Measurements from ENCODE around the gene TUT1.
A peak's percentile ranks its signal among the peaks of the same experiment; 100 is the strongest.
"Not testable (repeated sequence)": the region's sequence is repeated elsewhere in the genome, so short reads cannot be mapped to it uniquely, and the experiment has no call there.

Gene TUT1

DNA sequence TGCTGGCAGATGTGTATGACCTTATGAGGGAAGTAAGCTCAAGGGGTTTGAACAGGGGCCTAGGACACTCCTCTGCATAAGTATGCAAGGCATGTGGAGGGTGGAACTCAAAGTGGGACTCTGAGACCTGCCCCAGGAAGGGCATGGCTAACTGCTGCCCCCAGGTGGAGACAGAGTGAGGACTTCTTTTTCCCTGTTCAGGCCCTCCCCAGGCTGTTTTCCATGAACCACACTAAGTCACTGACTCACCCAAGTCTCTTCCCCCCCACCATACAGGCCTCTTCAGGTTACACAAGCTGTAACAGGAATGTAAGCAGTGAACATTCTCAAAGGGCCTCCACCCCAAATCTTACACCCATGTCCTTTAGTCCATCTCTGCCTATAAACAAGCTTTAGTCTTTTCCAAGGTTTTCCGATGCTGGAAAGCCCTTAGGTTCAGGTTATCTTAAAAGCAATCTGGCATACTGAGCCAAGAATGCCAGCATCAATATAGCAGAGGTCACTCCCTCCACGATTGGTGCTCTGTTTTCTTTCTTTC lies 30.7 kb downstream of the TUT1 start:
- DNase-seq (ENCODE audit: low read depth) = no peak
- TF ChIP-seq, protein P1, sequence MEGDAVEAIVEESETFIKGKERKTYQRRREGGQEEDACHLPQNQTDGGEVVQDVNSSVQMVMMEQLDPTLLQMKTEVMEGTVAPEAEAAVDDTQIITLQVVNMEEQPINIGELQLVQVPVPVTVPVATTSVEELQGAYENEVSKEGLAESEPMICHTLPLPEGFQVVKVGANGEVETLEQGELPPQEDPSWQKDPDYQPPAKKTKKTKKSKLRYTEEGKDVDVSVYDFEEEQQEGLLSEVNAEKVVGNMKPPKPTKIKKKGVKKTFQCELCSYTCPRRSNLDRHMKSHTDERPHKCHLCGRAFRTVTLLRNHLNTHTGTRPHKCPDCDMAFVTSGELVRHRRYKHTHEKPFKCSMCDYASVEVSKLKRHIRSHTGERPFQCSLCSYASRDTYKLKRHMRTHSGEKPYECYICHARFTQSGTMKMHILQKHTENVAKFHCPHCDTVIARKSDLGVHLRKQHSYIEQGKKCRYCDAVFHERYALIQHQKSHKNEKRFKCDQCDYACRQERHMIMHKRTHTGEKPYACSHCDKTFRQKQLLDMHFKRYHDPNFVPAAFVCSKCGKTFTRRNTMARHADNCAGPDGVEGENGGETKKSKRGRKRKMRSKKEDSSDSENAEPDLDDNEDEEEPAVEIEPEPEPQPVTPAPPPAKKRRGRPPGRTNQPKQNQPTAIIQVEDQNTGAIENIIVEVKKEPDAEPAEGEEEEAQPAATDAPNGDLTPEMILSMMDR (IDR thresholded peaks at IDR 0.05; ENCODE audit: low read depth, low read length, missing control alignments) = peak; percentile 72
- no peak overlapping the region for H3K4me3 ChIP-seq (ENCODE audit: low read depth, low read length)

DNA sequence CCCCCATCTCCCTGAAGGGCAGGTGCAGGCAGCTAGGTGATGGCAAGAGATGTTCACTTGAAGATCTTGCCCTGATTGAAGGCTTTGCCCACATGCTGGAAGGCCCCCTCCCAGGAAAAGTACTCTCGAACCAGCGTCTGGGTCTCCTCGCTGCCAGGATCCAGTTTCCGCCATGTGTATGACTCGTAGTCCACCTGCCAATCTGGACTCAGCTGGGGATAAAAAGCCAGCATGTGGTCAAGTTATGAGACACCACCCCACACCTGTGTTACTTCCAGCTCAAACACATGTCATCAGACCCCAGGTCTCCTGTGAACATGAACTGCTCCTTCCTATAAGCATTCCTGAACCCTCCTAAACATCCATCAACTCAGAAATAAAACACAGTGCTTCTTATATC lies 31.7 kb downstream of the TUT1 start:
- H3K4me3 ChIP-seq (ENCODE audit: low read depth, low read length); DNase-seq (ENCODE audit: low read depth): not testable (repeated sequence)

- DNase-seq (ENCODE audit: low read depth) = no peak
- H3K4me3 ChIP-seq (ENCODE audit: low read depth, low read length) = no peak overlapping the region
- TF ChIP-seq, protein P1 (IDR thresholded peaks at IDR 0.05; ENCODE audit: low read depth, low read length, missing control alignments) = no peak
Observed at GRCh38 chr11:62559204-62559603, 32.1 kb downstream of the TUT1 start.

DNA sequence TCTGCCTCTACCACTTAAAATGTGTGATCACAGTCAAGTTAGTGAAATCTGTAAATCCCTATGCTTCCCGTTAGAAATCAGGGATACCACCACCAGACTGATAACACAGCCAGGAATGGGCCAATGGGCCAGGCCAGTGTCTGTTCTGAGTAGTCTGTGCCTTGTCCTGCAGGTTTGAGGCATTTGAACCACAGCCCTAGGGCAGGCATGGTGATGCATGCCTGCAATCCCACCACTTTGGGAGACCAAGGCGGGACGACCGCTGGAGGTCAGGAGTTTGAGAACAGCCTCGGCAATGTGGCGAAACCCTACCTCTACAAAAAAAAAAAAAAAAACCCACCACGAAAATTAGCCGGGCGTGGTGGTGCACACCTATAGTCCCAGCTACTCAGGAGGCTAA lies 32.7 kb downstream of the TUT1 start:
- DNase-seq (ENCODE audit: low read depth) = no peak
- TF ChIP-seq, protein P1 (IDR thresholded peaks at IDR 0.05; ENCODE audit: low read depth, low read length, missing control alignments) = no peak
- no peak overlapping the region for H3K4me3 ChIP-seq (ENCODE audit: low read depth, low read length)

DNA sequence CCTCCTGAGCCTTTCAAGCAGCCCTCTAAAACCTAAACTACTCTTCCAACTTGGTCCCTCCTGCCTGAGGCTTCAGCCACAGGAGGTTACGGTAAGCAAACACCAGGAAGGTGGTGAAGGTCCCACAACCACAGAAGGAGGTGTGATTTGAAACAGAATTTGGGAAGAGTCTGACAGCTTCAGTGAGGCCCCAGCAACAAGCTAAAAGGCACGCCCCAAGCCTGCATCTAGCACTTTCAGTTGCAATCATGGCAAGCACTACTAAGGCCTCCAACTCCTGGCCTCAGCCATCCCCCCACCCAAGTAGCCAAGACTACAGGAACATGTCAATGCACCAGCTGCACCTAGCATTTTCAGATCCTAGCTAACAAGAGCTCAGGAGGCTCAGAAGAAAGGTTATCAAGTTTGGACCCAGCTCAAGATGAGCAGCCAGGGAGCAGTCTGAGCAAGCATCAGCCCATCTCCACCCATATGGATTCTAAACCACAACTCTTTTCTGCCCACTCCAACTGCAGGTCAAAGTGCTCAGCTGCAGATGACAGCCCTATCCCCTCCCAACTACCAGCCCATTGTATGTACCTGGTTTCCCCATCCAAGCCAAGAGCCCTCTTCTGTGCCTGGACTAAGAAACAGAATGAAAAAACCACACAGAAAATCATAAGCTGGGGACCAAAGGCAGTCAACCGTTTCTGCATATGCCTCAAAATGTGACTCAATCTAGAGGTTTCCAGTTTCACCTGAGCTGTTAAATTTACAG lies 34.3 kb downstream of the TUT1 start:
- peak; percentile 77 for DNase-seq (ENCODE audit: low read depth)
- H3K4me3 ChIP-seq (ENCODE audit: low read depth, low read length) = no peak overlapping the region
- TF ChIP-seq, protein P1 (IDR thresholded peaks at IDR 0.05; ENCODE audit: low read depth, low read length, missing control alignments) = no peak

DNA sequence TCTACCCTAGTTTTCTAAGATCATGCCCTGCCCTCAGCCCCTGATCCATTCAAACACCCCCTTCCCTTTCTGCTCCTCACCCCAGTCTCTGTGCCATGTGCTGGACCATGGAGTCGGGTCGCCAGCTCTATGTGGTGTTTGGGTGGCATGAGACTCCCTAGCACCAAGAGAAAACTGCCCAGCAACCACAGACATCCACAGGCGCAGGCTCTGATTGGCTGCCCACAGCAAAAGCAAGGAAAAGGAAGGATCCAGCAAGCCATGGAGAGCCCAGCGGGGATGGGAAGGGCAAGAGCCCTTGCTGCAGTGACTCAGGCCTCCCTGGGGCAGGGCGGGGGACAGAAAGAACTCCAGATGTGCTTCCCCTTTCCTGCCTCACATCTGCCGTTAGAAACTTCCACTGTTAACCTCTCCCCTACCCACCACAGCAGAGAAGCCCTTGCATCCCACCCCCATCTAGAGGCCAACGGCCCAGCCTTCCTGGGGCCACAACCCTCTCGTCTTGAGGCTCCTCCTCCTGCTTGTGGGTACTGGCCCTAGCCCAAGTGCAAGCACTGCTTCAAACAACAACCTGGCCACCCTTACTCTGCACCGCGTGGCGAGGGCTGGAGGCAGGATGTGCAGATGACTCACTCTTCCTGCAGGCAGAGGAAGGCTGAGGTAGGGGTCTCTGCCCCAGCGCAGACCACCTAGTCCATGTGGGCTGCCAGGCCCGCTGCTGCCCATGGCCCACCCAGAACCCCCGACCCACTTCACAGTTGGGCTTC lies 35.0 kb downstream of the TUT1 start:
- DNase-seq (ENCODE audit: low read depth) = peak; percentile 70
- H3K4me3 ChIP-seq (ENCODE audit: low read depth, low read length) = peak overlapping the region; percentile 5
- TF ChIP-seq, protein P1 (IDR thresholded peaks at IDR 0.05; ENCODE audit: low read depth, low read length, missing control alignments) = no peak

- TF ChIP-seq, protein P1 (IDR thresholded peaks at IDR 0.05; ENCODE audit: low read depth, low read length, missing control alignments) = no peak
- H3K4me3 ChIP-seq (ENCODE audit: low read depth, low read length) = peak overlapping the region; percentile 5
- peak; percentile 80 for DNase-seq (ENCODE audit: low read depth)
Observed at GRCh38 chr11:62555464-62556107, 35.7 kb downstream of the TUT1 start.

Measured in GM12864 (cell line).